CD1c-positive myeloid dendritic cell (primary cell): ENCODE results near the gene MEGF8.
A peak's percentile ranks its signal among the peaks of the same experiment; 100 is the strongest.

Experiments
- DNase-seq: peaks from one replicate; pipeline ENCODE4 v3.0.0-alpha.2; 2016; ENCODE audit errors: extremely low spot score

Gene MEGF8

GRCh38 chr19:42303876-42304275, 21.6 kb upstream of the MEGF8 start:
- DNase-seq = no peak

DNA sequence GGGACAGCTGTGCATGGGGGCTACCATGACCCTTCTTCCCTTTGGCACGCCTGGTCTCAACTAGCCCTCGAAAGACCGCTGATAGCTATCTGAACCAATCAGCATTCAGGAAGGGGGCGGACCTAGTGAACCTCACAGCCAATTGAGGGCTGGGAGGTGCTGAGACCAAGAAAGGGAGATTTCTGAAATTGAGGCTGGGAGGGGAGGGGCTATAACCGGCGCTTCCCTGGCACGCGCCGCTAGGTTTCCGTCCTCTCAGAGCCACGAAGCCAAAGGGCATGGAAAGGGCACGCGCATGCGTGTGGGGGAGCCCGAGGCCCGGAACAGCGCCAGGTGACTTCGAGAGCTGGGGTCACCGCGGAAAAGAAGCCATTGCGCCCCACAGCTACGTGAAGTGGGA, 18.8 kb upstream of the MEGF8 start:
- no peak for DNase-seq

DNA sequence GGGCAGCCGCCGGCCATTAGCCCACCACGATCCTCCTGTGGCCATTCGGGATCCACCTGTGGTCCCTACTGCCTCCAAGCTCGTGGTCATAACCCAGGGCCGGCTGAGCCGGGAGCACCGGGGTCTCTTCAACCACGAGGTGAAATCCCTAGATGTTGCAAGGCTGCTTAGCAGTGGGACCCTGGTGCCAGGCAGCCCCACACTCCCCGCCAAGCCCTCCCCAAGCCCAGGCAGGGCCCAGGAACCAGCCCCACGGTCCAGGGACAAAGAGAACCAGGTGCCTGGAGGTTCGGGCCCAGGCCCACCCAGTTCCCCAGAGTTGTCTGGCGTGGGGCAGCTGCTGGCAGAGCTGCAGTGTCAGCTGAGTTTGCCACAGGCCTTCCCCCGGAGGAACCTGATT, 15.7 kb upstream of the MEGF8 start:
- no peak for DNase-seq

- no peak for DNase-seq
Observed at GRCh38 chr19:42311657-42312056, 13.8 kb upstream of the MEGF8 start.

DNA sequence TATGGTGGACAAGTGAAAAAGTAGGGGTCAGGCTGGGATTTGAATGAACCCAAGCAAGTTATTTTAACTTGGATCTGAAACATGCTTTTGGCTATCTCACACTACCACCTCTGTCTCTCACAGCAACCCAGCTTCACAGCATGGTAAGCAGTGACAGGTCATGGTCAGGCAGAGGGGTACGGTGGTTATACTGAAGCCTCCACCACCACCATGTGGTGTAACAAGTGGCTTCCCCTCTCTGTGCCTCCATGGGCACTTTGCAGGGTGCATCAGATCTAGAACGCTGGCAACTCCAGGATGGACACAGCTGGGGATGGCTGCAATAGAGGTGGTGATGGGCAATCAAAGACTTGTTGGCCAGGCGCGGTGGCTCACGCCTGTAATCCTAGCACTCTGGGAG, 13.1 kb upstream of the MEGF8 start:
- no peak for DNase-seq

- peak; percentile 37 for DNase-seq
Observed at GRCh38 chr19:42313096-42313839, 12.2 kb upstream of the MEGF8 start, which contains the start of gene TMEM145. Gene TMEM145 (plus strand): TSS chr19:42313309. CDS start chr19:42313377, 68 bp downstream.

GRCh38 chr19:42313840-42314755, 11.3 kb upstream of the MEGF8 start:
- no peak for DNase-seq

DNA sequence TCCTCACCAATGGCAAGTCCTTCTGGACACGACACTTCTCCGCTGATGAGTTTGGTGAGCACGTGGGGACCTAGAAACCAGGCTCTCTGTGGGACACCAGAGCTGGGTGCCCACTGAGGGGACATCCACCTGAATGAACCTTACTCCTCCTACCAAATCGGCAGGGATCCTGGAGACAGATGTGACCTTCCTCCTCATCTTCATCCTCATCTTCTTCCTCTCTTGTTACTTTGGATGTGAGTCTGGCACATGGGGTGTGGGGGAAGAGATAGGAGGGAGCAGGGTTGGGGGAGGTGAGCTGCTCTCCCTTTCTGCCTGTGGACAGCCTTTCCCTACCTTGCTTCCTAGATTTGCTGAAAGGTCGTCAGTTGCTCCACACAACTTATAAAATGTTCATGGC, 10.4 kb upstream of the MEGF8 start:
- no peak for DNase-seq

- DNase-seq = peak; percentile 52
Observed at GRCh38 chr19:42316223-42317211, 8.9 kb upstream of the MEGF8 start.

- DNase-seq = no peak
Observed at GRCh38 chr19:42317535-42317934, 7.9 kb upstream of the MEGF8 start.

GRCh38 chr19:42322305-42322704, 3.1 kb upstream of the MEGF8 start:
- DNase-seq = no peak

DNA sequence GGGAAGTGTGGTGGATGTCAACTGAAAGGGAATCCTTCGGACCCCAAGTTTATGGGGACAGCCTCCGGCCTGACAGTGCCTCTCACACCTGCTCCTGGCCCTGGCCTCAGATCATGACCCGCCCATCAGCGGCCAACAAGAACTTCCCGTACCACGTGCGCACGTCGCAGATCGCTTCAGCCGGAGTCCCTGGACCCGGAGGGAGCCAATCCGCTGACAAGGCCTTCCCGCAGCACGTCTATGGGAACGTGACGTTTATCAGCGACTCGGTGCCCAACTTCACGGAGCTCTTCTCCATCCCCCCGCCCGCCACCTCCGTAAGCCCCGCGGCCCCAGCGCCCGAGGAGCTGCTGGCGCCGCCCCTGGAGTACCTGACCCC, 2.0 kb upstream of the MEGF8 start:
- DNase-seq = no peak

GRCh38 chr19:42323852-42324654, 1.4 kb upstream of the MEGF8 start:
- DNase-seq = peak; percentile 56

DNA sequence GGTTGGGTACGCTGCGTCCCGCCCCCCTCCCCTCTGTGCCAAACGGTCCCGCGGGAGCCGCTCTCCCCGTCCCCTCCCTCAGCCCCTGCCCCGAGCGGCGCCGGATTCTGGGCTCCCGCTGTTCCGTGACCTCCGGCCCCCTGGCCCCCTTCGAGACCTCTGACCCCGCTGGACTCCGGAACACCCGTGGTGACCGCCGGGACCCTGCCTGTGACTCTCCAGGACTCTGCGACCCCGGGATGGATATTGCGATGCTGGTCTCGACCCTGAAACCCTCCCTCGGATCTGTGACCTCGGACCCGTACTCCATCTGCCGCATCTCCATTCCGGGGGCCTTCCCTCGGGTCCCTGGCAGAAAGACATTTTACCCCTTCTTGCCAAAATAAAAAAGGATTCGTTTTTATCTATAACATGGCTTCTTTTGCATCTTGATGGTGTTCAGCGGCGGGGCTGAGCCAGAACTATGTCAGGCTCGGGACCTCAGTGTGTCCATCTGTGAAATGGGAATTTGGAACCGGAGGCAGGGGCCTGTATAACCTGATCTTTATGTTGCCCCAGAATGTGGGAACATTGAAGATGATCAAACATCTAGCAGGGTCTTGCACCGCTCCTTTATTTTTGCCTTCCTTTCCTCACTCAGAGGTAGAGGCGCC, 654 bp upstream of the MEGF8 start:
- no peak for DNase-seq

- no peak for DNase-seq
Observed at GRCh38 chr19:42325896-42326771, 699 bp downstream of the MEGF8 start.

- no peak for DNase-seq
Observed at GRCh38 chr19:42326969-42327368, 1.5 kb downstream of the MEGF8 start.

- DNase-seq = no peak
Observed at GRCh38 chr19:42327381-42327780, 1.9 kb downstream of the MEGF8 start.

DNA sequence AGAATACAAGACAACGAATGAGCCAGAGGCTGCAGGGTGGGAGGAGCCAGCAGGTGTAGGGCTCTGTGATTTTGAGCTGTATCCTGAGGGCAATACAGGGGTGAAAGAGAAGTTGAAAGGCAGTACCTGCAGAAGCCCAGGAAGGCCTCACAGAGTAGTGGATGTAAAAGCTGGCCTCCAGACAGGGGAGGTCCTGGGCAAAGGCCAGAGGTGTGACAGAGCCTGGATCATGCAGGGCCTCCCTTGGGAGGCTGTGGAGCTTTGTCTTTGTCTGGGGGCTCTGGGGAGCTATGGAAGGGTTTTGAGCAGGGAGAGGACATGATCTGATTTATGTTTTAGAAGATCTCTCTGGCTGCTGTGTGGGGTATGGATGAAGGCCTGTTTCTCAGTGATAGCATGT, 2.7 kb downstream of the MEGF8 start:
- DNase-seq = no peak

DNA sequence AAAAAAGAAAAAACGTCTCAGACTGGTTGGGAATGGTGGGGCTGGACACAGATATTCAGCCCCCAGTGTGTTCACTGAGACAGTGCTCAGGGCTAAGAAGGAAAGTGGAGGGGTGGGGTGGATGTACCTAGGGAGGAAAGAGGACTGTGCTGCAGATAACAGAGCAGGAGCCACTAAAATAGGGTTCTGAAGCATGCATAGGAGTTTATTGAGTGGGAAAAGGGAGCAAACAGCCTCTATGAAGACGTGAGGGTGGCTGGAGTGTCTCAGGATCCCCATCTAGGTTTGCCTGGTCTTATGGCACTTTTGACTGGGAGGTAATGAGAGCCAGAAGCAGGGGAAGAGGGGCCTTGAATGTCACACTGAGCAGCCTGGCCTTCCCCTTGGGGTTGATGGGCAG, 3.4 kb downstream of the MEGF8 start:
- no peak for DNase-seq
